Activated T-cell treated with anti-CD3 and anti-CD28 coated beads, Interleukin-2, amount 50 U/mL, for 24 hours (primary cell): ENCODE data around the gene VGLL3.

Experiments used
- DNase-seq: peaks from one replicate; pipeline ENCODE4 v3.0.0-alpha.2; 2020
- H3K27ac Mint-ChIP-seq: 2 replicates; pipeline ENCODE4 v1.8.0; 2020; ENCODE audit warnings: mild to moderate bottlenecking, mixed read lengths
- H3K27me3 Mint-ChIP-seq: 2 replicates; pipeline ENCODE4 v1.8.0; 2020; ENCODE audit warnings: mixed read lengths
- H3K36me3 Mint-ChIP-seq: 2 replicates; pipeline ENCODE4 v1.8.0; 2020; ENCODE audit warnings: low read depth, mixed read lengths
- H3K4me1 Mint-ChIP-seq: 2 replicates; pipeline ENCODE4 v1.8.0; 2020; ENCODE audit warnings: low read depth, mixed read lengths
- H3K4me3 Mint-ChIP-seq: 2 replicates; pipeline ENCODE4 v1.8.0; 2020; ENCODE audit warnings: mild to moderate bottlenecking, moderate library complexity, mixed read lengths
- H3K9me3 Mint-ChIP-seq: 2 replicates; pipeline ENCODE4 v1.8.0; 2020; ENCODE audit warnings: mixed read lengths

VGLL3 gene

DNA sequence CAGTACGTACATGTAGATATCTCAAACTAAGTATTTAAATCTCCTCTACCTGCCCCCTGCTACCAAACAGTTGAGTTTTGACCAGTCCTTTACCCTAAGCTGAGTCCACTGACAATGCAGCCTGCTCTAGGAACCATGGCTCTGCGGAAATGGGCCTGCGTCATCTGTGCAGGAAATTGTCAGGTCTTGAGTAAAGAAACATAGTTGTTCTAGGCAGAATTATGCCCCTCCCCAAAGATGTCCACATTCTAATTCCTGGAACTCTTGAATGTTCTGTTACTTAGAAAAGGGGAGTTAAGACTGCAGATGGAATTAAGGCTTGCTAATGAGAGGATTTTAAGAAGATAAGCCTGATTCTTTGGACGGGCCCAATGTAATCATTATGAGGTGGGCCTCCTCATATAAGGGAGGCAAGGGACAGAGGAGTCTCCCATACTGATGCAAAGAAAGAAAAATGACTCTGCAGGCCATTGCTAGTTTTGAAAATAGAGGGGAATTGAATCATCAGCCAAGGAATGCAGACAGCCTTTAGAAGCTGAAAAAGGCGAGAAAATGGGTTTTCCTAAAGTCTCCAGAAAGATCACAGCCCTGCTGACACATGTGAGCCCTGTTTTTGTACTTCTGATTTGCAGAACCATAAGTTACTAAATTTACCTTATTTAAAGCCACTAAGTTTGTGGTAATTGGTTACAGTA is 5.5 kb upstream of the VGLL3 start:
- no peak overlapping the region for H3K27ac Mint-ChIP-seq
- no peaks in the 10 kb centered on the region for H3K4me1 Mint-ChIP-seq
- H3K4me3 Mint-ChIP-seq, result no peak overlapping the region
- H3K27me3 Mint-ChIP-seq, result peaks cover 17% of the 10 kb centered on the region
- H3K36me3 Mint-ChIP-seq, result no peaks in the 10 kb centered on the region
- no peaks in the 10 kb centered on the region for H3K9me3 Mint-ChIP-seq
- no peak for DNase-seq

DNA sequence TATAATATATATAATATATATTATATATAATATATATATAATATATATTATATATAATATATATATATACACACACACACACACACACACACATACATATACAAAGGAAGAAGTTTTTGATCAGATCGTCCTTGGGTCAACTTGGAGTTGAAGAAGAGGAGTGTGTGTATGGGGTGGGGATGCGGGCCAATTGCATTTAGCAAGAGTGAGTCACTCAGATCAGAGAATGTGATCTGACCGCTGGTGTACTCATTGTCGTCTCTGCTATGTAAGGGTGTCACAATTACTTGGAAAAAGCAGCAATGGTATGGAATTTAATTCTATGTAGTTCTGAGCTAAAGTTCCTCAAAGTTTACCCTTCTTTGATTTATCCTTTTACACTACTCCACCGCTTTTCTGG is 4.6 kb upstream of the VGLL3 start:
- H3K9me3 Mint-ChIP-seq, result no peaks in the 10 kb centered on the region
- H3K27me3 Mint-ChIP-seq, result peaks cover 19% of the 10 kb centered on the region
- H3K27ac Mint-ChIP-seq, result no peak overlapping the region
- no peak overlapping the region for H3K4me3 Mint-ChIP-seq
- no peak for DNase-seq
- H3K4me1 Mint-ChIP-seq, result no peaks in the 10 kb centered on the region
- no peaks in the 10 kb centered on the region for H3K36me3 Mint-ChIP-seq

DNA sequence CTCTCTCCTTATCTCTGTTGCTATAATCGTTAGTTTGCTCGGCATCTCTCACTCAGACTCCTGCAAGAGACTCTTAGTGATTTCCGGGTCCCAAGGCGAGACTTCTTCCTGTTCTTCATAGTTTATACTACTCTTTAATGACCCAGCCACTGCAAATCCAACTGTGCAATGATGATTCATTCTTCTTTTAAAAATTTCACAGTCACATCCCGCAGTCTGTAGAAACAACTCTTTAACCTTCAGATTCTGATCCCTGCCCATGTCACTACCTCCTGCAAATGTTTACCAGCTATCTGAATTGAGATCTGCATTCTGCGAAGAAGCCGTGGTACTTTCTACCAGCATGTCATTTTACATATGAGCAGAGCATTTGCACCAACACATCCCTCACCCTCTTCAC is 2.8 kb upstream of the VGLL3 start:
- no peak overlapping the region for H3K27ac Mint-ChIP-seq
- H3K36me3 Mint-ChIP-seq, result no peaks in the 10 kb centered on the region
- no peaks in the 10 kb centered on the region for H3K9me3 Mint-ChIP-seq
- H3K4me3 Mint-ChIP-seq, result no peak overlapping the region
- H3K4me1 Mint-ChIP-seq, result peaks cover 2% of the 10 kb centered on the region
- no peak for DNase-seq
- H3K27me3 Mint-ChIP-seq, result peaks cover 31% of the 10 kb centered on the region

DNA sequence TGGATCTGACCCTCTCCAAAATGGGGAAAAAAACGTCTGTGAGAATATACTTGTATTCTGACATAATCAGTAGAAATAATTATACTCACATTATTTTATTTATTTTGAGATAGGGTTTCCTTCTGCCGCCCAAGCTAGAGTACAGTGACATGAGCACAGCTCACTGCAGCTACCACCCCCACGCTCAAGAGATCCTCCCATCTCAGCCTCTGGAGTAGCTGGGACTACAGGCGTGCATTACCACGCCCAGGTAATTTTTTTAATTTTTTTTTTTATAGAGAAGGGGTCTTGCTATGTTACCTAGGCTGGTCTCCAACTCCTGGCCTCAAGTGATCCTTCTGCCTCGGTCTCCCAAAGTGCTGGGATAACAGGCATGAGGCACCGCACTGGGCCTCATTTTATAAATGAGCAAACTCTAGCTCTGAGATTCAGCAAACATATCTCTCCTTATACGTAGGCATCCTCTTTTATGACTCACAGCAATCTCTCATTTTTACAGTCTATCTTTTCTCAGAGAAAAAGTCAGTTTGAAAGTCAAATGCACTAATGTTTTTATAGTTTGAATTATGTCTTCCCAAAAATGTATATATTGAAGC is 989 bp upstream of the VGLL3 start:
- Mint-ChIP-seq H3K27ac (no peak overlapping the region), H3K4me1 (peaks cover 2% of the 10 kb centered on the region), H3K27me3 (peaks cover 34% of the 10 kb centered on the region), H3K36me3 (no peaks in the 10 kb centered on the region), H3K9me3 (no peaks in the 10 kb centered on the region), H3K4me3 (no peak overlapping the region)
- no peak for DNase-seq

DNA sequence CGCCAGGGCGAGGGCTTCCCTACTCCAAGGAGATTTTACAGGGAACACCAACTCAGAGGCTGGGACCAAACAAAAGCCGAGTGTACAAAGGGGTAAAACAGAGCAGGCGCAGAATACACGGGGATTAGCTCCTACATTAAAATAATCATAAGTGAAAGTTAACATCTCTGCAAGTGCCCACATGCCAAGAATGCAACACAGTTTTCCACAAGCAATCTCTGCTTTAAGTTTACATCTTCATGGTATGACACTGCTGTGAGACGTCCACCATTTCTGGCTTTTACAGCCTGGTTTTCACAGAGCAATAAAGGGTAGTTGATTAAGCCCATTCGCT is 500 bp upstream of the VGLL3 start:
- peaks cover 34% of the 10 kb centered on the region for H3K27me3 Mint-ChIP-seq
- no peaks in the 10 kb centered on the region for H3K9me3 Mint-ChIP-seq
- H3K27ac Mint-ChIP-seq, result no peak overlapping the region
- H3K4me3 Mint-ChIP-seq, result no peak overlapping the region
- H3K36me3 Mint-ChIP-seq, result no peaks in the 10 kb centered on the region
- DNase-seq, result no peak
- peaks cover 2% of the 10 kb centered on the region for H3K4me1 Mint-ChIP-seq

DNA sequence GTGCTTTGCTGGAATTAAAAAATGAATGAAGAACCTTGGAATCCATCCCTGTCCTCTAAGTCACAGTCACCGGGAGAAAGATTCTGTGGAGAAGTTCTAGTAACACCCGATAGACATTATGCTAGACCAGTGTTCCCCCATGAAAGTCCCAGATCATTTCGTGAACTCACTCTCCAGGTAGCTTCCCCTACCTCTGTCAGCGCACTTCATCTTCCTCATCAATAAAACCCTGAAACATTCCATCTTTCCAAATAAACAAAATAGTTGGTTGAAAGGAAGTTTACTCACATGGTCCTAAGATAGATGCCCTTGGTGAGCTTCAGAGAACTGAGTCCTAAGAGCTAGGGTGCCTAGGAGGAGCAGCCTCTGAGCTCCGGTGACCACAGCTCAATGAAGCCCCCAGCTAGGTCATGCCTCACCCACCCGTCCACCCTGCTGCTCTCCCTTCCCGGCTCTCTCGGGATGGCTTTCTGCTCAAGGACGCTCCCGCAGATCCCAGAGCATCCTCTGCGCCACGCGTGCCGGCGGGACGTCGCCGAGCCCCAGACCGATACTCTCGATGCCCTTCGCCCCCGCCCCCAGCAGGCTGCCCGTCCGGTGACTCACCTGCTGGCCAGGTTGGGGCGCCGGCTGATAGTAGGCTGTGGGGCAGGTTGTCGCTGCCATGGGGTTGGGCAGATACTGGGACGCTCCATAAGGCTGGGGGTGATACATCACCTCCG is 776 bp downstream of the VGLL3 start:
- Mint-ChIP-seq H3K4me3 (no peak overlapping the region), H3K36me3 (no peaks in the 10 kb centered on the region), H3K4me1 (peaks cover 2% of the 10 kb centered on the region), H3K9me3 (no peaks in the 10 kb centered on the region), H3K27ac (no peak overlapping the region), H3K27me3 (peaks cover 34% of the 10 kb centered on the region)
- DNase-seq, result no peak

DNA sequence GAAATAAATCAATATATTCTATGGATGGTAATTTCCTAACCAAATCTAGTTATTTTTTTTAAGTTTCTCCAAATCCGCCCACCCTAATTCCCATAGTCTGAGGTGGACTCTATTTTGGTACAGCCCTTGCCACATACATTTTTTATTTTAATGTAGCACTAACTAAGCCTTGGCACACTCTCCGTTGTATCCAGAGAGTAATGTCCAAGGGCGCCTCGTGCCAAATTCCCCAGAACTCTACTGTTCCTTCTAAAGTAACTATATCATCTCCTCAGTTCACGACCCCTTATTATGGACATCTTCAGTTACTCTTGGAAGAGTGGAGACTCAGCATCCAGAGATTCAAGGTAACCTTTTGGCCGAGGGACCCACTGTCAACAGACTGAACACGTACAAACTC is 1.3 kb downstream of the VGLL3 start:
- Mint-ChIP-seq H3K27ac (no peak overlapping the region), H3K36me3 (no peaks in the 10 kb centered on the region), H3K4me1 (peaks cover 2% of the 10 kb centered on the region), H3K27me3 (peaks cover 34% of the 10 kb centered on the region), H3K9me3 (no peaks in the 10 kb centered on the region), H3K4me3 (no peak overlapping the region)
- DNase-seq, result no peak

DNA sequence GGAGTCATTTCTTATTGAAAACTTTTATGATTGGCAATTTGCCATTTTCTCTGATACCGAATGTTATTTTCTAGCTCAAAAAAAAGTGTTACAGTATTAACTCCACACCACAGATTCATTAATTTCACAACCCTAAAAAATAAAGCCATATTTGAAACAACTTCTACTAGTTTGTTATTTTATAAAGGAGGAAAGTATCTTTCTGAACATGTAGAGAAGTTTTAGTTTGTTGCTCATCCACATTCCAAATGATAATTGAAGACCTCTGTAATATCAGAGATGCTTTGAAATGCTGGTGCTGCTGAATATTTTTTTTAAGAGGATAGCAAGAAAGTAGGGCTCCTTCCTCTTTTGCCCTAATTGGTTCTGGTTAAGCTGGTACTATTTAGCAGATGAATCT is 1.9 kb downstream of the VGLL3 start:
- H3K4me3 Mint-ChIP-seq, result no peak overlapping the region
- peaks cover 2% of the 10 kb centered on the region for H3K4me1 Mint-ChIP-seq
- H3K27ac Mint-ChIP-seq, result no peak overlapping the region
- DNase-seq, result no peak
- H3K9me3 Mint-ChIP-seq, result no peaks in the 10 kb centered on the region
- H3K27me3 Mint-ChIP-seq, result peaks cover 34% of the 10 kb centered on the region
- no peaks in the 10 kb centered on the region for H3K36me3 Mint-ChIP-seq

DNA sequence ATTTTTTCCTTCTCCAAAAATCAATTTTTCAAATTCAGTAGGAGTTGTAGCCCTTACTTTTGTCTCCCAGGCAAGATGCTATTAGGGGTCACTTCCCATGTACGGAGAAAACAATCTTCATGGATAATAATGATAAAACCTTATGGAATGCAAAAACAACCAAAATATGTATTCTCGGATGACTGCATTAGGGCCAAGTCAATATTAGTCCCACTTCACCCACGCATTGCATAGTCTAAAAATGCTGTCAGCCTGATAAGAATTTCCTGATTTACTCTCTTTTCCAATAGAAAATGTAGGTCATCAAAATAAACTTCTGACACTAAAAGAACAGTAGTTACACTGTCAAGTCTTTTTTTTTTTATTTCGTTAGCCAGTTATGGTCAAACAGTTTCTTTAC is 2.7 kb downstream of the VGLL3 start:
- Mint-ChIP-seq H3K27me3 (peaks cover 27% of the 10 kb centered on the region), H3K9me3 (no peaks in the 10 kb centered on the region), H3K27ac (no peak overlapping the region), H3K36me3 (no peaks in the 10 kb centered on the region), H3K4me1 (peaks cover 2% of the 10 kb centered on the region), H3K4me3 (no peak overlapping the region)
- DNase-seq, result no peak

DNA sequence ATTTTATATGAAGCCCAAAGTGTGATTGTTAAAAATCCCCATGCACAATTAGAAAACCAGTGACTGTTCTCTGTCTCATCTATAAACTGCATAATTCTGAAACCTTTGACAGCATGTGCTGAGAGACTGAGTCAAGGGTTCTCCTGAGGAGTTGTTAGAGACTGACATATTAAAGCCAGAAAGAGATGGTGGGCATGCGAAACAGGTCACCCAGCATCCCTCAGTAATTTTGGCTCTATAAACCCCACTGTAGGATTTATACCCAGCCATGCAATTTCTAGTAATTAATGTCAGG is 3.6 kb downstream of the VGLL3 start:
- no peak overlapping the region for H3K27ac Mint-ChIP-seq
- peaks cover 2% of the 10 kb centered on the region for H3K4me1 Mint-ChIP-seq
- H3K4me3 Mint-ChIP-seq, result no peak overlapping the region
- no peak for DNase-seq
- H3K9me3 Mint-ChIP-seq, result no peaks in the 10 kb centered on the region
- no peaks in the 10 kb centered on the region for H3K36me3 Mint-ChIP-seq
- peaks cover 26% of the 10 kb centered on the region for H3K27me3 Mint-ChIP-seq

DNA sequence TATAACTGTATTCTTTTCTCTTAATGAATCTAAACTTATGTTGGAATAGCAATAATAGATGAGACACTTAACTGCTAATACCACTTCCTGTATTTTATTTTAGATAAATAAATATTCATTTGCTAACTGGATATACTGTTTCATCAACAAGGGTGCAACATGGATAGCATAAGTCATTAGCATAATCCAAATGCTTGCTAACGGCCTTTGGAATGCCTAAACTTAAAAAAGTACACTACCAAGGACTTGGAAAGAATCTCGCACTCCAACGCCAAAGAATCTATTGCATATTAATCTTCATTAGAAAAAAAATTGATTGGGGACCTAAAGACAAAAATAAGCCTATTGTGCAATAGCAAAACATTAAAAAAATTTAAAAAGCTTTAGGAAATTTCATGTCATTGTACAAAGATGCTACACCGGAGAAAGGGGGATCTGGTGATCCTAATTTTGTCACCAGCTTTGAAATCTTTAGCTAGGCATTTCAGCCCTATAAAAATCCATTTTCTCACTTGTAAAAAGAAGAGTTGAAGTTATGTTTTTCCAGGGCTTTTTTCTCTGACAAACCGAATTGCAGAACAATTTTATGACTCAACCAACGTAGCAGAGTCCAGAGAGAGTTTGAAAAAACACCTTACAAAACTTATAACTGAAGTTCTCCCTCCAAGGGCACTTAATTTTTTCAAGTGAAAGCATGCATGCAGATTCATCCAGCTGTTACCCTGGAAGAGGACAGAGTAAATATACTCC is 4.1 kb downstream of the VGLL3 start:
- H3K4me1 Mint-ChIP-seq, result peaks cover 2% of the 10 kb centered on the region
- peaks cover 21% of the 10 kb centered on the region for H3K27me3 Mint-ChIP-seq

DNA sequence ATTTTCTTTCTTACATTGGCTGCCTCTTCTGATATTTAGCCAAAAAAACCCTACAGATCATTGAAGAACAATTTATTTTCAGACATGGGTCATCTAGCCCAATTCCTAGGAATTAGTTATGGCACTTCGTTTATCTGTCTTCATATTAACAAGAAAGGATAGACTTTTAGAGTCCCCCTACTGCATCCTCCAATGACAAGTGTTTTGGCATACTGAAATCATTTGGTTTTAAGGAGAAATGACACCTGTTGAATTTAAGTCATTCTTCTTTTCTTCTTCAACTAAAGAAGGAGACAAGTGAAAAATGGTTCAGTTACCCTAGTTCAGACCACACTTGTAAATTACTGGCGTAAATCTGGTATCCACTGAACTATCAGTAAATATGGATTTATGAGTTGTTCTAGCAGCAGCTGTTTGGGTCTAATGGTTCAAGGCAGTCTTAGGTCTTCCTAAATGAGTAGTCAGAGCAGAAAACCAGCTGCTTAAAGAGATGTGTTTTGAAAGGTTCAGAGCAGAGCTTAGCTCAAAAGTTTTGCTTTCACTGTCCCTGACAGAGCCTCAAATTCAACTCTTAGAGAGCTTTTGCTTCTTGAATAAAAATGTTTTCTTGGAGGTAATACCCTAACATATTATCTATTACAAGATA is 5.6 kb downstream of the VGLL3 start:
- Mint-ChIP-seq H3K27ac (no peak overlapping the region), H3K4me3 (no peak overlapping the region)

More for the DNA sequence above, 4.1 kb downstream of the VGLL3 start:
- no peak for DNase-seq
- Mint-ChIP-seq H3K36me3 (no peaks in the 10 kb centered on the region), H3K27ac (no peak overlapping the region), H3K4me3 (no peak overlapping the region), H3K9me3 (no peaks in the 10 kb centered on the region)

DNA sequence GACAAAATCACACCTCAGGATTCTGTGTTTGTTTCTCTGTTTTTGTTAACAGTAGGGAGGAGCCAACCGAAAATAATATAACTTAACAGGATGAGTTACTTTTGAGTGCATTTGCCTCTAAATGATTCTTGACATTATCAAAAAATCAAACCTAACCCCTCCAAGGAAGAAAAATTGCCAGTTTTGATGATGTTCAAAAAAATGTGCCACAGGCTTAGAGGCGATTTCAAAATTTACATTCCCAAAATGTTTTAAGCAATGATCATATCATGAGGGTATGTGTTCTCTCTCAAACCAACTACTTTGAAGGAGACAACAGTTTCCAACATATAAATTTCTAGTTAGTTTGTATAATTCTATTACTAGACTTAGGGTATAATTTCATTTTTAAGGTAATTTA is 6.7 kb downstream of the VGLL3 start:
- no peaks in the 10 kb centered on the region for H3K4me1 Mint-ChIP-seq
- no peak overlapping the region for H3K27ac Mint-ChIP-seq
- peaks cover 5% of the 10 kb centered on the region for H3K27me3 Mint-ChIP-seq
- no peak overlapping the region for H3K4me3 Mint-ChIP-seq
- no peaks in the 10 kb centered on the region for H3K9me3 Mint-ChIP-seq
- DNase-seq, result no peak
- H3K36me3 Mint-ChIP-seq, result no peaks in the 10 kb centered on the region

More for the DNA sequence above, 5.6 kb downstream of the VGLL3 start:
- no peaks in the 10 kb centered on the region for H3K36me3 Mint-ChIP-seq
- H3K9me3 Mint-ChIP-seq, result no peaks in the 10 kb centered on the region
- peaks cover 13% of the 10 kb centered on the region for H3K27me3 Mint-ChIP-seq
- H3K4me1 Mint-ChIP-seq, result peaks cover 2% of the 10 kb centered on the region
- DNase-seq, result no peak

DNA sequence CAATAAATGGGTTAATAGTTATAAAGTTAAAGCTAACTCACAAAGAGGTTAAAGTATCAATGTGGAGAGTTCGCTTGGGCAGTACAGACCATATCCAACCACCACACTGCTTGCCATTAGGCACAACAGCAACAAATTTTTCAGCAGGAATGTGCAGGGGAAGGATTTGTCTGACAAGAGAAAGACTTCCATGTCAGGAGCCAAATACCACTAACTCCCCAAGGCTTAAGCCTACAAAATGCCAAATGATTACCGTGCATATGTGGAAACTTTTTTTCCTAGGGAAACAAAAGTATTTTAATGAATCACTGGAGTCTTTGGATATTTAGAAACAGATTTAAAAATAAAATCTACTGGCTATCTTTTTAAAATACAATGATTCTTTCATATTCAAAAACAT is 8.1 kb downstream of the VGLL3 start:
- Mint-ChIP-seq H3K4me1 (no peaks in the 10 kb centered on the region), H3K4me3 (no peak overlapping the region), H3K27me3 (no peaks in the 10 kb centered on the region), H3K36me3 (no peaks in the 10 kb centered on the region), H3K9me3 (no peaks in the 10 kb centered on the region), H3K27ac (no peak overlapping the region)
- DNase-seq, result no peak
